ENCODE results near the gene HYAL2. TPM values are rescaled to one million over a fixed set of nuclear protein-coding genes. Genes with fewer than 3 reads are reported as not detected.

HYAL2 gene
- total and polyA plus RNA-seq, 10 of the 15 experiments (the other 5 are each of a cell fraction or from before 2014, with no cell fraction given), result 0.06 to 21.8 (median 12.7) TPM

GRCh38 chr3:50321336-50322114 is 1.0 kb downstream of the HYAL2 start (continued):
- peak; percentile 99 for TF ChIP-seq ZNF207 (IDR thresholded peaks at IDR 0.05; ENCODE audit: borderline replicate concordance)
- TF ChIP-seq NKRF (conservative IDR thresholded peaks at IDR 0.05), result peak; percentile 92; the same call in 1 of the 2 replicates
- peak; percentile 94 for TF ChIP-seq LARP7 (IDR thresholded peaks at IDR 0.05)
- no peak for TF ChIP-seq RAD51 (IDR thresholded peaks at IDR 0.05)
- TF ChIP-seq RELB (IDR thresholded peaks at IDR 0.05; ENCODE audit: low read depth), result peak; percentile 100
- peak; percentile 61; the same call in 1 of the 2 replicates for TF ChIP-seq BACH1 (IDR thresholded peaks at IDR 0.05; ENCODE audit: borderline replicate concordance)
- peak; percentile 71; the same call in 1 of the 2 replicates for TF ChIP-seq SMARCA5 (IDR thresholded peaks at IDR 0.05)
- peak; percentile 51 for TF ChIP-seq CREM (IDR thresholded peaks at IDR 0.05; ENCODE audit: low read depth)
- peak; percentile 56; the same call in 1 of the 2 replicates for TF ChIP-seq POLR2A (IDR thresholded peaks at IDR 0.05; ENCODE audit: low read depth, low read length)
- TF ChIP-seq BCL11A (IDR thresholded peaks at IDR 0.05; ENCODE audit: low read depth, low read length), result no peak
- peak; percentile 98 for TF ChIP-seq E4F1 (IDR thresholded peaks at IDR 0.05; ENCODE audit: borderline replicate concordance, partially characterized antibody)
- peak; percentile 46 for TF ChIP-seq CHD2 (IDR thresholded peaks at IDR 0.05; ENCODE audit: borderline replicate concordance, low read depth, low read length)
